WTC11 (cell line): ENCODE data around the gene OR2AK2. TPM values are rescaled to one million over a fixed set of nuclear protein-coding genes. Genes with fewer than 3 reads are reported as not detected.

Experiments
- ATAC-seq: fragments of 200-7000 bp; cut with Tn5 transposase; 2 replicates; pipeline ENCODE4 v1.10.0; 2021; ENCODE audit warnings: mild to moderate bottlenecking, moderate library complexity
- CTCF ChIA-PET: fragments of 300-600 bp; sonication (Branson Sonifier 250); formaldehyde crosslinking; loops from one replicate; lab custom pipeline; 2021; ENCODE audit warnings: antibody characterized with exemption; lab: Charles Lee
- POLR2A ChIA-PET: fragments of 350-600 bp; sonication (Branson Sonifier 250); formaldehyde crosslinking; loops from one replicate; lab custom pipeline; 2021; ENCODE audit warnings: antibody characterized with exemption; lab: Charles Lee
- DNase-seq: peaks from one replicate; pipeline ENCODE4 v3.0.0; 2021; ENCODE audit warnings: low spot score
- H3K27ac Mint-ChIP-seq: 2 replicates; pipeline ENCODE4 v1.8.0; 2021; ENCODE audit warnings: mixed read lengths
- H3K27me3 Mint-ChIP-seq: 2 replicates; pipeline ENCODE4 v1.8.0; 2021; ENCODE audit warnings: low read depth, mild to moderate bottlenecking, moderate library complexity, mixed read lengths
- H3K36me3 Mint-ChIP-seq: 2 replicates; pipeline ENCODE4 v1.8.0; 2021; ENCODE audit warnings: mixed read lengths
- H3K4me1 Mint-ChIP-seq: 2 replicates; pipeline ENCODE4 v1.8.0; 2022; ENCODE audit warnings: mixed read lengths
- H3K4me3 Mint-ChIP-seq: 2 replicates; pipeline ENCODE4 v1.8.0; 2021; ENCODE audit warnings: mild to moderate bottlenecking, moderate library complexity, mixed read lengths
- H3K9me3 Mint-ChIP-seq: 2 replicates; pipeline ENCODE4 v1.8.0; 2021; ENCODE audit warnings: mixed read lengths
- CBFB ChIP-seq: sonication (generic); formaldehyde crosslinking; IDR thresholded peaks from 2 replicates; pipeline ENCODE4 v1.8.1; 2022; ENCODE audit warnings: mild to moderate bottlenecking, low read depth, missing genetic modification reagents
- CREB1 ChIP-seq: sonication (generic); formaldehyde crosslinking; IDR thresholded peaks from 2 replicates; pipeline ENCODE4 v1.8.0; 2023; ENCODE audit warnings: mild to moderate bottlenecking, missing genetic modification reagents
- CREM ChIP-seq: sonication (generic); formaldehyde crosslinking; IDR thresholded peaks from 2 replicates; pipeline ENCODE4 v1.8.1; 2022; ENCODE audit warnings: mild to moderate bottlenecking, missing genetic modification reagents, moderate library complexity
- EMX1 ChIP-seq: fragments of 250-450 bp; sonication (Bioruptor Pico); IDR thresholded peaks from 2 replicates; pipeline ENCODE4 v1.8.0; 2021; ENCODE audit warnings: mild to moderate bottlenecking
- FOXK1 ChIP-seq: sonication (generic); formaldehyde crosslinking; IDR thresholded peaks from 2 replicates; pipeline ENCODE4 v1.8.0; 2022; ENCODE audit warnings: mild to moderate bottlenecking, moderate library complexity, missing genetic modification reagents
- KAT7 ChIP-seq: sonication (generic); formaldehyde crosslinking; IDR thresholded peaks from 2 replicates; pipeline ENCODE4 v1.8.1; 2023; ENCODE audit warnings: missing genetic modification reagents, mild to moderate bottlenecking, borderline replicate concordance
- NFYB ChIP-seq: sonication (generic); formaldehyde crosslinking; conservative IDR thresholded peaks from 2 replicates; pipeline ENCODE4 v1.8.0; 2022; ENCODE audit warnings: low read depth, missing genetic modification reagents
- RELA ChIP-seq: sonication (generic); formaldehyde crosslinking; IDR thresholded peaks from 2 replicates; pipeline ENCODE4 v1.8.1; 2022; ENCODE audit warnings: missing genetic modification reagents, mild to moderate bottlenecking, borderline replicate concordance
- SMAD3 ChIP-seq: sonication (generic); formaldehyde crosslinking; IDR thresholded peaks from 2 replicates; pipeline ENCODE4 v1.8.0; 2022; ENCODE audit warnings: missing genetic modification reagents, mild to moderate bottlenecking, borderline replicate concordance
- TEAD4 ChIP-seq: sonication (generic); formaldehyde crosslinking; IDR thresholded peaks from 2 replicates; pipeline ENCODE4 v1.8.0; 2022; ENCODE audit warnings: mild to moderate bottlenecking, missing genetic modification reagents
- ZNF263 ChIP-seq: sonication (generic); formaldehyde crosslinking; IDR thresholded peaks from 2 replicates; pipeline ENCODE4 v1.8.1; 2022; ENCODE audit warnings: low read depth, mild to moderate bottlenecking, moderate library complexity, missing genetic modification reagents
- ZNF423 ChIP-seq: fragments of 250-450 bp; sonication (Bioruptor Pico); IDR thresholded peaks from 2 replicates; pipeline ENCODE4 v2.1.2; 2022; ENCODE audit warnings: mild to moderate bottlenecking, moderate library complexity
- total RNA-seq: library from RNA; stranded (reverse); gene quantifications from 3 replicates; pipeline ENCODE4 v1.2.3, GENCODE V29; 2021
- TF ChIP-seq, protein P1 (sequence below): fragments of 250-450 bp; sonication (Bioruptor Pico); conservative IDR thresholded peaks from 2 replicates; pipeline ENCODE4 v1.9.0; 2021; ENCODE audit warnings: mild to moderate bottlenecking
- TF ChIP-seq, protein P2 (sequence below): fragments of 250-450 bp; sonication (Bioruptor Pico); IDR thresholded peaks from 2 replicates; pipeline ENCODE4 v1.9.0; 2021; ENCODE audit warnings: moderate library complexity, mild to moderate bottlenecking, inconsistent platforms, borderline replicate concordance
- TF ChIP-seq, protein P3 (sequence below): sonication (generic); formaldehyde crosslinking; IDR thresholded peaks from 2 replicates; pipeline ENCODE4 v1.8.1; 2023; ENCODE audit warnings: mild to moderate bottlenecking, missing genetic modification reagents, borderline replicate concordance

OR2AK2 gene
- total RNA-seq, 1 experiment from 2014 or later: not detected

DNA sequence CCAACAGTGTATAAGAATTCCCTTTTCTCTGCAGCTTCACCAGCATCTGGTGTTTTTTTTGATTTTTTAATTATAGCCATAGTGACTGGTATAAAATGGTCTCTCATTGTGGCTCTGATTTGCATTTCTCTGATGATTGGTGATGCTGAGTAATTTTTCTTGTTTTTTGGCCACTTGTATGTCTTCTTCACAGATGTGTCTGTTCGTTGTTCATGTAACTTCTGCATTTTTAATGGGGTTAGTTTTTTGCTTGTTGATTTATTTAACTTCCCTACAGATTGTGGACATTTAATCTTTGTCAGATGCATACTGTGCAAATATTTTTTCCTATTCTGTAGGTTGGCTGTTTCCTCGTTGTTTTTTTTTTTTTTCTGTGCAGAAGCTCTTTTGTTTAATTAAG lies 28.0 kb downstream of the OR2AK2 start:
- POLR2A ChIA-PET: no interaction called here
- Mint-ChIP-seq H3K4me1 (no peaks in the 10 kb centered on the region), H3K27me3 (peaks cover 13% of the 10 kb centered on the region), H3K4me3 (no peak overlapping the region), H3K9me3 (peaks cover 79% of the 10 kb centered on the region), H3K27ac (no peak overlapping the region), H3K36me3 (peaks cover 68% of the 10 kb centered on the region)
- CTCF ChIA-PET: no interaction called here
- TF ChIP-seq NFYB (CRISPR knock-in tag) (no peak), CBFB (CRISPR knock-in tag) (no peak), FOXK1 (CRISPR knock-in tag) (no peak), ZNF263 (CRISPR knock-in tag) (no peak), ZNF423 (no peak)
- DNase-seq: no peak
- ATAC-seq: no peak

DNA sequence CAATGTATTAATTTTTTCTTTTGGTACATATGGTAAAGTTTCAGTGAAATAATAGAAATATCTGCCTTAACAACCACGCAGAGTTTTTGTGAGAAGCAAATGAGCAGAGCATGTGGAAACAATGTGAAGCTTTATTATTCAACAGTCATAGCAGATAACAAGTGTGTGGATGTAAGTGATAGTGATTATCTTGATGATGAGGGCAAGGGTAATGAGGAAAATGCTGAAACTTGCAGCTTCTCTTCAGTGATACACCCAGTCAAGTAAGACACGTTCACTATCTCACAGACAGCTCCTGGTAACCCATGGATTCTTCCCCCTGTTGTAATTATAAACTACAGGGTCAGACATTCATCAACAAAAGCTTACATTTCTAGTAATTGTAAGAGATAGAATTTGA lies 33.8 kb downstream of the OR2AK2 start:
- H3K9me3 Mint-ChIP-seq: peaks cover 71% of the 10 kb centered on the region
- CTCF ChIA-PET: no interaction called here
- no peak for ATAC-seq
- no peak for DNase-seq
- POLR2A ChIA-PET: no interaction called here
- H3K27ac Mint-ChIP-seq: no peak overlapping the region
- TF ChIP-seq EMX1 (CRISPR knock-in tag) (no peak), SMAD3 (CRISPR knock-in tag) (no peak), RELA (CRISPR knock-in tag) (no peak), CREB1 (no peak), KAT7 (CRISPR knock-in tag) (no peak)
- TF ChIP-seq, protein P1, sequence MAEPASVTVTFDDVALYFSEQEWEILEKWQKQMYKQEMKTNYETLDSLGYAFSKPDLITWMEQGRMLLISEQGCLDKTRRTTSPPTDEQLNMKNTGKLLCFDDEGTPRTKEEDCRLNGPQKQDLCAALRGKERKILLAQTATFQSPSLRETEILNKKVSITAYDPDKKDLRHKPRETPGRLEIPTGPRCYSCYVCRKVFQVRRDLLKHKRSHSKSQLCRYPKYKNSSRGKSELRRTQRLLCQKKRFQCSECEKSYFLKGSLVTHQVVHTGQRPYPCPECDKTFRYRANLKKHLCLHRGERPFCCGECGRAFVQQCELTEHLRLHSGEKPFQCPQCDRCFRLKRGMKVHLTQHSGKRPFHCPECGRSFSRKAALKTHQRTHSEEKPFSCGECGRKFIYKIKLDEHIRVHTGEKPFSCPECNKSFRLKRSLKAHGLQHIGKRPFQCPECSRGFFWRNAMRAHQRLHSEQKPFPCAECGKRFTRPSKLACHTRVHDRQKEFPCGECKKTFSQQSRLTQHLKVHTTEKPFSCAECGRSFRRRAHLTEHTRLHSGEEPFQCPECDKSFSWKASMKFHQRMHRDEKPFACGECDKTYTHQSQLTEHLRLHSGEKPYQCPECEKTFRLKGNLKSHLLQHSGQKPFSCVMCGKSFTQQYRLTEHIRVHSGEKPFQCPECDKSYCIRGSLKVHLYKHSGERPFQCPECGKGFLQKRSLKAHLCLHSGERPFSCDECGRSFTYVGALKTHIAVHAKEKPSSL (CRISPR knock-in tag): no peak
- TF ChIP-seq, protein P2, sequence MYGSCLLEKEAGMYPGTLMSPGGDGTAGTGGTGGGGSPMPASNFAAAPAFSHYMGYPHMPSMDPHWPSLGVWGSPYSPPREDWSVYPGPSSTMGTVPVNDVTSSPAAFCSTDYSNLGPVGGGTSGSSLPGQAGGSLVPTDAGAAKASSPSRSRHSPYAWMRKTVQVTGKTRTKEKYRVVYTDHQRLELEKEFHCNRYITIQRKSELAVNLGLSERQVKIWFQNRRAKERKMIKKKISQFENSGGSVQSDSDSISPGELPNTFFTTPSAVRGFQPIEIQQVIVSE (CRISPR knock-in tag): no peak
- H3K36me3 Mint-ChIP-seq: peaks cover 59% of the 10 kb centered on the region
- no peaks in the 10 kb centered on the region for H3K4me1 Mint-ChIP-seq
- peaks cover 16% of the 10 kb centered on the region for H3K27me3 Mint-ChIP-seq
- no peak overlapping the region for H3K4me3 Mint-ChIP-seq

DNA sequence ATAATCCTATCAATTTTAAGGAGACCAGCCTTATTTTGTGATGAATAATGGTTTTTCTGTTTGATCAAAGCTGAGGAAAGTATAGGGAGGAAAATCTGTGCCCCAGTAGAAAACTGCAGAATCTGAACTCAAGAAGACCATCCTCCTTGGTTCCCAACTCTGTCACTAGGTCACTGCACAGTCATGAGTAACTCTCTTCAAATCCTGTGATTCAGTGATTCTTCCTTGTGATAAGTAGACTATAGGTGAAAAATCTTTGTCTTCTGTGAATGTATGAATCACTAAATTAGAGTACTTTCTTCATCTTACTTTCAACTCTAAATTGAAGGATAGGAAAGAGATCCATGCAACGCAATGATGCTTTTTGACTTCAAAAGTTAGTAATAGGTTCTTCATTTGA lies 35.1 kb downstream of the OR2AK2 start:
- H3K9me3 Mint-ChIP-seq: peaks cover 71% of the 10 kb centered on the region
- ChIA-PET POLR2A (no interaction called here), CTCF (no interaction called here)
- no peak for ATAC-seq
- no peak for DNase-seq
- TF ChIP-seq FOXK1 (CRISPR knock-in tag) (no peak), TEAD4 (no peak), CREM (CRISPR knock-in tag) (no peak)
- TF ChIP-seq, protein P3, sequence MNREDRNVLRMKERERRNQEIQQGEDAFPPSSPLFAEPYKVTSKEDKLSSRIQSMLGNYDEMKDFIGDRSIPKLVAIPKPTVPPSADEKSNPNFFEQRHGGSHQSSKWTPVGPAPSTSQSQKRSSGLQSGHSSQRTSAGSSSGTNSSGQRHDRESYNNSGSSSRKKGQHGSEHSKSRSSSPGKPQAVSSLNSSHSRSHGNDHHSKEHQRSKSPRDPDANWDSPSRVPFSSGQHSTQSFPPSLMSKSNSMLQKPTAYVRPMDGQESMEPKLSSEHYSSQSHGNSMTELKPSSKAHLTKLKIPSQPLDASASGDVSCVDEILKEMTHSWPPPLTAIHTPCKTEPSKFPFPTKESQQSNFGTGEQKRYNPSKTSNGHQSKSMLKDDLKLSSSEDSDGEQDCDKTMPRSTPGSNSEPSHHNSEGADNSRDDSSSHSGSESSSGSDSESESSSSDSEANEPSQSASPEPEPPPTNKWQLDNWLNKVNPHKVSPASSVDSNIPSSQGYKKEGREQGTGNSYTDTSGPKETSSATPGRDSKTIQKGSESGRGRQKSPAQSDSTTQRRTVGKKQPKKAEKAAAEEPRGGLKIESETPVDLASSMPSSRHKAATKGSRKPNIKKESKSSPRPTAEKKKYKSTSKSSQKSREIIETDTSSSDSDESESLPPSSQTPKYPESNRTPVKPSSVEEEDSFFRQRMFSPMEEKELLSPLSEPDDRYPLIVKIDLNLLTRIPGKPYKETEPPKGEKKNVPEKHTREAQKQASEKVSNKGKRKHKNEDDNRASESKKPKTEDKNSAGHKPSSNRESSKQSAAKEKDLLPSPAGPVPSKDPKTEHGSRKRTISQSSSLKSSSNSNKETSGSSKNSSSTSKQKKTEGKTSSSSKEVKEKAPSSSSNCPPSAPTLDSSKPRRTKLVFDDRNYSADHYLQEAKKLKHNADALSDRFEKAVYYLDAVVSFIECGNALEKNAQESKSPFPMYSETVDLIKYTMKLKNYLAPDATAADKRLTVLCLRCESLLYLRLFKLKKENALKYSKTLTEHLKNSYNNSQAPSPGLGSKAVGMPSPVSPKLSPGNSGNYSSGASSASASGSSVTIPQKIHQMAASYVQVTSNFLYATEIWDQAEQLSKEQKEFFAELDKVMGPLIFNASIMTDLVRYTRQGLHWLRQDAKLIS (CRISPR knock-in tag): no peak
- no peak overlapping the region for H3K4me3 Mint-ChIP-seq
- H3K36me3 Mint-ChIP-seq: peaks cover 60% of the 10 kb centered on the region
- H3K27me3 Mint-ChIP-seq: peaks cover 14% of the 10 kb centered on the region
- no peaks in the 10 kb centered on the region for H3K4me1 Mint-ChIP-seq
- H3K27ac Mint-ChIP-seq: no peak overlapping the region
